GM12878 (cell line): ENCODE data around the gene DYTN. TPM values are rescaled to one million over a fixed set of nuclear protein-coding genes. Genes with fewer than 3 reads are reported as not detected.

Experiments used
- CBFB ChIP-seq: IDR thresholded peaks from 2 replicates; pipeline ENCODE4 v1.6.1; 2016; ENCODE audit warnings: antibody characterized with exemption, low read depth
- HDAC6 ChIP-seq: fragments of 200-600 bp; sonication (generic); IDR thresholded peaks from one replicate; pipeline ENCODE4 v1.8.0; 2017; ENCODE audit warnings: antibody characterized with exemption; ENCODE audit not compliant: unreplicated experiment
- JUNB ChIP-seq: IDR thresholded peaks from 2 replicates; pipeline ENCODE4 v1.6.1; 2016; ENCODE audit warnings: antibody characterized with exemption, mild to moderate bottlenecking
- KAT2A ChIP-seq: conservative IDR thresholded peaks from 2 replicates; pipeline ENCODE4 v1.6.1; 2011; ENCODE audit warnings: low read depth, low read length; ENCODE audit not compliant: control insufficient read depth
- KDM1A ChIP-seq: fragments of 200-600 bp; sonication (generic); IDR thresholded peaks from 2 replicates; pipeline ENCODE4 v1.6.1; 2016; ENCODE audit warnings: borderline replicate concordance
- RBBP5 ChIP-seq: fragments of 200-600 bp; sonication (generic); conservative IDR thresholded peaks from 2 replicates; pipeline ENCODE4 v1.6.1; 2016
- TBL1XR1 ChIP-seq: IDR thresholded peaks from 2 replicates; pipeline ENCODE4 v1.6.1; 2012; ENCODE audit warnings: low read depth, low read length, improper control_type of control experiment
- TCF3 ChIP-seq: IDR thresholded peaks from 2 replicates; pipeline ENCODE4 v1.6.1; 2012; ENCODE audit warnings: low read depth, mild to moderate bottlenecking, low read length, borderline replicate concordance; ENCODE audit not compliant: insufficient read depth
- TCF7 ChIP-seq: IDR thresholded peaks from 2 replicates; pipeline ENCODE4 v1.6.1; 2014; ENCODE audit warnings: antibody characterized with exemption, borderline replicate concordance
- ZNF274 ChIP-seq: IDR thresholded peaks from one replicate; pipeline ENCODE4 v1.8.0; 2011; ENCODE audit not compliant: insufficient read length, insufficient read depth
- ZNF384 ChIP-seq: IDR thresholded peaks from 2 replicates; pipeline ENCODE4 v1.6.1; 2012; ENCODE audit warnings: low read depth, mild to moderate bottlenecking, low read length, improper control_type of control experiment, borderline replicate concordance
- polyA plus RNA-seq, 11 experiments: library from polyadenylated mRNA; depleted of rRNA in 4 of 11; unstranded in 6 of 11; stranded (reverse) in 5 of 11; fragments of >200 nt; fragmentation: Nextera tagmentation in 4 of 11; fragmentation: Illumina TruSeq in 1 of 11; extraction: Ambion mirVana in 4 of 11; extraction: Trizol in 1 of 11; gene quantifications; 1 replicate in 1 of 11; 2 replicates in 10 of 11; pipeline versions ENCODE4 v1.2.1 to v1.2.3, GENCODE V29; 2011 to 2016; ENCODE audit warnings: inconsistent platforms in 2 of 11, missing spikeins in 2 of 11, low read depth in 1 of 11
- total RNA-seq, 4 experiments: library from RNA; depleted of rRNA in 3 of 4; stranded (reverse); fragments of >200 nt in 3 of 4; fragmentation: Illumina TruSeq in 1 of 4; extraction: Trizol in 1 of 4; gene quantifications; 2 replicates each; pipeline versions ENCODE4 v1.2.1 to v1.2.3, GENCODE V29; 2013 to 2021
- TF ChIP-seq, protein P1 (sequence below): fragments of 450-650 bp; formaldehyde crosslinking; IDR thresholded peaks from 2 replicates; pipeline ENCODE4 v1.5.0; 2022; ENCODE audit warnings: mild to moderate bottlenecking, missing genetic modification characterization
- TF ChIP-seq, protein P2 (sequence below): fragments of 450-650 bp; conservative IDR thresholded peaks from 2 replicates; pipeline ENCODE4 v1.6.1; 2017; ENCODE audit warnings: mild to moderate bottlenecking, moderate library complexity
- TF ChIP-seq, protein P3 (sequence below): fragments of 150-350 bp; IDR thresholded peaks from 2 replicates; pipeline ENCODE4 v1.6.1; 2016; ENCODE audit warnings: low read depth, low read length
- TF ChIP-seq, protein P4 (sequence below): IDR thresholded peaks from 2 replicates; pipeline ENCODE4 v1.6.1; 2012; ENCODE audit warnings: low read depth, low read length, improper control_type of control experiment
- TF ChIP-seq, protein P5 (sequence below): fragments of 450-650 bp; IDR thresholded peaks from 2 replicates; pipeline ENCODE4 v1.6.1; 2018; ENCODE audit warnings: mild to moderate bottlenecking, low read depth, moderate library complexity; ENCODE audit not compliant: partially characterized antibody

Gene DYTN
- total and polyA plus RNA-seq, 10 of the 15 experiments (the other 5 are each of a cell fraction or from before 2014, with no cell fraction given): 0.02 to 0.32 (median 0.09) TPM; not detected in 3

DNA sequence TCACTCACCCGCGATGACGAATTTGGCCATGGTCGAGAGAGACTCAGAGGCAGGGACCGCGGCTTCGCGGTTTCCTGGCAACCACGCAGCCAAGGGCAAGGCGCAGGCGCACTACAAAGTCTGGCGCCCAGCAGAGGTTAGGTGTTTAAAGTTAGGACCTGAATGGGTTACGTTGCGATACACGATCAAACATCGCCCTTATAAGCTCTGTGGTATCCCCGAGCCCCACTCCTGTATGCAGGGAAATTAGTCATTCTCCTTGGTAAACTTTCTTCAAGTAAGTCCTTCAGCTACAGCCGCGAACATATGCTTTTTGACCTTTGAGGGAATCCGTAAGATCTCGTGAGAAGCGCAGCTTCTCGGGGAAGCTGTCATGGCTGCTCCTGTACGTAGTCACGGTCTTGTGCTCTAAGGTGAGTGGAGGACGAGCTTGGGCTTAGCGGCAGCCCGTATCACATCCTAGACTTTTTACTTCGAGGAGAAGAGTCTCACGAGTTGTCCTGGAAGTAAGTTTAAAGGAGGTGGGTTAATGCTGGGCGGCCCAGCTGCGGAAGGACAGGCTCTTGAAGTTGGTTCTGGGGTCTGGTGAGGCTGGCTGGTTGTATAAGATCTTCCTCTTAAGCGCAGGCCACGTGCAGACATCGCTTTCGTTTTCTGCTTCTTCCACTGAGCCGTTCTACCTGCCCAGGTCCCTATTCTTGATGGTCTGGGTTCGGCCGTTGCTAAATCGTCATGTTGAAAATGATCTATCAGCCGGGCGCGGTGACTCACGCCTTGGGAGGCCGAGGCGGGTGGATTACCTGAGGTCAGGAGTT lies 47.3 kb upstream of the DYTN start, which contains the start of the genes FASTKD2 and MDH1B (continued):
- TF ChIP-seq, protein P1, sequence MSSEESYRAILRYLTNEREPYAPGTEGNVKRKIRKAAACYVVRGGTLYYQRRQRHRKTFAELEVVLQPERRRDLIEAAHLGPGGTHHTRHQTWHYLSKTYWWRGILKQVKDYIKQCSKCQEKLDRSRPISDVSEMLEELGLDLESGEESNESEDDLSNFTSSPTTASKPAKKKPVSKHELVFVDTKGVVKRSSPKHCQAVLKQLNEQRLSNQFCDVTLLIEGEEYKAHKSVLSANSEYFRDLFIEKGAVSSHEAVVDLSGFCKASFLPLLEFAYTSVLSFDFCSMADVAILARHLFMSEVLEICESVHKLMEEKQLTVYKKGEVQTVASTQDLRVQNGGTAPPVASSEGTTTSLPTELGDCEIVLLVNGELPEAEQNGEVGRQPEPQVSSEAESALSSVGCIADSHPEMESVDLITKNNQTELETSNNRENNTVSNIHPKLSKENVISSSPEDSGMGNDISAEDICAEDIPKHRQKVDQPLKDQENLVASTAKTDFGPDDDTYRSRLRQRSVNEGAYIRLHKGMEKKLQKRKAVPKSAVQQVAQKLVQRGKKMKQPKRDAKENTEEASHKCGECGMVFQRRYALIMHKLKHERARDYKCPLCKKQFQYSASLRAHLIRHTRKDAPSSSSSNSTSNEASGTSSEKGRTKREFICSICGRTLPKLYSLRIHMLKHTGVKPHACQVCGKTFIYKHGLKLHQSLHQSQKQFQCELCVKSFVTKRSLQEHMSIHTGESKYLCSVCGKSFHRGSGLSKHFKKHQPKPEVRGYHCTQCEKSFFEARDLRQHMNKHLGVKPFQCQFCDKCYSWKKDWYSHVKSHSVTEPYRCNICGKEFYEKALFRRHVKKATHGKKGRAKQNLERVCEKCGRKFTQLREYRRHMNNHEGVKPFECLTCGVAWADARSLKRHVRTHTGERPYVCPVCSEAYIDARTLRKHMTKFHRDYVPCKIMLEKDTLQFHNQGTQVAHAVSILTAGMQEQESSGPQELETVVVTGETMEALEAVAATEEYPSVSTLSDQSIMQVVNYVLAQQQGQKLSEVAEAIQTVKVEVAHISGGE: no peak
- TF ChIP-seq, protein P2, sequence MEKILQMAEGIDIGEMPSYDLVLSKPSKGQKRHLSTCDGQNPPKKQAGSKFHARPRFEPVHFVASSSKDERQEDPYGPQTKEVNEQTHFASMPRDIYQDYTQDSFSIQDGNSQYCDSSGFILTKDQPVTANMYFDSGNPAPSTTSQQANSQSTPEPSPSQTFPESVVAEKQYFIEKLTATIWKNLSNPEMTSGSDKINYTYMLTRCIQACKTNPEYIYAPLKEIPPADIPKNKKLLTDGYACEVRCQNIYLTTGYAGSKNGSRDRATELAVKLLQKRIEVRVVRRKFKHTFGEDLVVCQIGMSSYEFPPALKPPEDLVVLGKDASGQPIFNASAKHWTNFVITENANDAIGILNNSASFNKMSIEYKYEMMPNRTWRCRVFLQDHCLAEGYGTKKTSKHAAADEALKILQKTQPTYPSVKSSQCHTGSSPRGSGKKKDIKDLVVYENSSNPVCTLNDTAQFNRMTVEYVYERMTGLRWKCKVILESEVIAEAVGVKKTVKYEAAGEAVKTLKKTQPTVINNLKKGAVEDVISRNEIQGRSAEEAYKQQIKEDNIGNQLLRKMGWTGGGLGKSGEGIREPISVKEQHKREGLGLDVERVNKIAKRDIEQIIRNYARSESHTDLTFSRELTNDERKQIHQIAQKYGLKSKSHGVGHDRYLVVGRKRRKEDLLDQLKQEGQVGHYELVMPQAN: peak; percentile 42
- no peak for TF ChIP-seq HDAC6
- TF ChIP-seq, protein P3, sequence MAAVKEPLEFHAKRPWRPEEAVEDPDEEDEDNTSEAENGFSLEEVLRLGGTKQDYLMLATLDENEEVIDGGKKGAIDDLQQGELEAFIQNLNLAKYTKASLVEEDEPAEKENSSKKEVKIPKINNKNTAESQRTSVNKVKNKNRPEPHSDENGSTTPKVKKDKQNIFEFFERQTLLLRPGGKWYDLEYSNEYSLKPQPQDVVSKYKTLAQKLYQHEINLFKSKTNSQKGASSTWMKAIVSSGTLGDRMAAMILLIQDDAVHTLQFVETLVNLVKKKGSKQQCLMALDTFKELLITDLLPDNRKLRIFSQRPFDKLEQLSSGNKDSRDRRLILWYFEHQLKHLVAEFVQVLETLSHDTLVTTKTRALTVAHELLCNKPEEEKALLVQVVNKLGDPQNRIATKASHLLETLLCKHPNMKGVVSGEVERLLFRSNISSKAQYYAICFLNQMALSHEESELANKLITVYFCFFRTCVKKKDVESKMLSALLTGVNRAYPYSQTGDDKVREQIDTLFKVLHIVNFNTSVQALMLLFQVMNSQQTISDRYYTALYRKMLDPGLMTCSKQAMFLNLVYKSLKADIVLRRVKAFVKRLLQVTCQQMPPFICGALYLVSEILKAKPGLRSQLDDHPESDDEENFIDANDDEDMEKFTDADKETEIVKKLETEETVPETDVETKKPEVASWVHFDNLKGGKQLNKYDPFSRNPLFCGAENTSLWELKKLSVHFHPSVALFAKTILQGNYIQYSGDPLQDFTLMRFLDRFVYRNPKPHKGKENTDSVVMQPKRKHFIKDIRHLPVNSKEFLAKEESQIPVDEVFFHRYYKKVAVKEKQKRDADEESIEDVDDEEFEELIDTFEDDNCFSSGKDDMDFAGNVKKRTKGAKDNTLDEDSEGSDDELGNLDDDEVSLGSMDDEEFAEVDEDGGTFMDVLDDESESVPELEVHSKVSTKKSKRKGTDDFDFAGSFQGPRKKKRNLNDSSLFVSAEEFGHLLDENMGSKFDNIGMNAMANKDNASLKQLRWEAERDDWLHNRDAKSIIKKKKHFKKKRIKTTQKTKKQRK: no peak
- TF ChIP-seq TBL1XR1: no peak
- no peak for TF ChIP-seq KDM1A
- peak; percentile 98 for TF ChIP-seq CBFB
- TF ChIP-seq TCF3: 0 out of 2 replicates have a peak, but pooled peaks have one; percentile 14
- TF ChIP-seq, protein P4, sequence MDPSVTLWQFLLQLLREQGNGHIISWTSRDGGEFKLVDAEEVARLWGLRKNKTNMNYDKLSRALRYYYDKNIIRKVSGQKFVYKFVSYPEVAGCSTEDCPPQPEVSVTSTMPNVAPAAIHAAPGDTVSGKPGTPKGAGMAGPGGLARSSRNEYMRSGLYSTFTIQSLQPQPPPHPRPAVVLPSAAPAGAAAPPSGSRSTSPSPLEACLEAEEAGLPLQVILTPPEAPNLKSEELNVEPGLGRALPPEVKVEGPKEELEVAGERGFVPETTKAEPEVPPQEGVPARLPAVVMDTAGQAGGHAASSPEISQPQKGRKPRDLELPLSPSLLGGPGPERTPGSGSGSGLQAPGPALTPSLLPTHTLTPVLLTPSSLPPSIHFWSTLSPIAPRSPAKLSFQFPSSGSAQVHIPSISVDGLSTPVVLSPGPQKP: no peak
- no peak for TF ChIP-seq ZNF274
- peak; percentile 23; the same call in 1 of the 2 replicates for TF ChIP-seq TCF7
- TF ChIP-seq RBBP5: no peak
- TF ChIP-seq ZNF384: no peak
- TF ChIP-seq, protein P5, sequence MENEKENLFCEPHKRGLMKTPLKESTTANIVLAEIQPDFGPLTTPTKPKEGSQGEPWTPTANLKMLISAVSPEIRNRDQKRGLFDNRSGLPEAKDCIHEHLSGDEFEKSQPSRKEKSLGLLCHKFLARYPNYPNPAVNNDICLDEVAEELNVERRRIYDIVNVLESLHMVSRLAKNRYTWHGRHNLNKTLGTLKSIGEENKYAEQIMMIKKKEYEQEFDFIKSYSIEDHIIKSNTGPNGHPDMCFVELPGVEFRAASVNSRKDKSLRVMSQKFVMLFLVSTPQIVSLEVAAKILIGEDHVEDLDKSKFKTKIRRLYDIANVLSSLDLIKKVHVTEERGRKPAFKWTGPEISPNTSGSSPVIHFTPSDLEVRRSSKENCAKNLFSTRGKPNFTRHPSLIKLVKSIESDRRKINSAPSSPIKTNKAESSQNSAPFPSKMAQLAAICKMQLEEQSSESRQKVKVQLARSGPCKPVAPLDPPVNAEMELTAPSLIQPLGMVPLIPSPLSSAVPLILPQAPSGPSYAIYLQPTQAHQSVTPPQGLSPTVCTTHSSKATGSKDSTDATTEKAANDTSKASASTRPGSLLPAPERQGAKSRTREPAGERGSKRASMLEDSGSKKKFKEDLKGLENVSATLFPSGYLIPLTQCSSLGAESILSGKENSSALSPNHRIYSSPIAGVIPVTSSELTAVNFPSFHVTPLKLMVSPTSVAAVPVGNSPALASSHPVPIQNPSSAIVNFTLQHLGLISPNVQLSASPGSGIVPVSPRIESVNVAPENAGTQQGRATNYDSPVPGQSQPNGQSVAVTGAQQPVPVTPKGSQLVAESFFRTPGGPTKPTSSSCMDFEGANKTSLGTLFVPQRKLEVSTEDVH: no peak
- no peak for TF ChIP-seq JUNB
- TF ChIP-seq KAT2A: no peak
